Forelimb muscle (tissue), 1 donor: ENCODE data around the gene NMNAT2. TPM values are rescaled to one million over a fixed set of nuclear protein-coding genes. Genes with fewer than 3 reads are reported as not detected.

Experiments used
- DNase-seq: peaks from one replicate; pipeline ENCODE4 v3.0.0-alpha.2; 2013; ENCODE audit warnings: low read depth
- polyA plus RNA-seq: library from polyadenylated mRNA; unstranded; fragments of 120-200 nt; gene quantifications from one replicate; pipeline ENCODE4 v1.2.1, GENCODE V29; 2013; ENCODE audit not compliant: insufficient read length

The NMNAT2 gene
- polyA plus RNA-seq, 1 donor = 0.68 TPM

DNA sequence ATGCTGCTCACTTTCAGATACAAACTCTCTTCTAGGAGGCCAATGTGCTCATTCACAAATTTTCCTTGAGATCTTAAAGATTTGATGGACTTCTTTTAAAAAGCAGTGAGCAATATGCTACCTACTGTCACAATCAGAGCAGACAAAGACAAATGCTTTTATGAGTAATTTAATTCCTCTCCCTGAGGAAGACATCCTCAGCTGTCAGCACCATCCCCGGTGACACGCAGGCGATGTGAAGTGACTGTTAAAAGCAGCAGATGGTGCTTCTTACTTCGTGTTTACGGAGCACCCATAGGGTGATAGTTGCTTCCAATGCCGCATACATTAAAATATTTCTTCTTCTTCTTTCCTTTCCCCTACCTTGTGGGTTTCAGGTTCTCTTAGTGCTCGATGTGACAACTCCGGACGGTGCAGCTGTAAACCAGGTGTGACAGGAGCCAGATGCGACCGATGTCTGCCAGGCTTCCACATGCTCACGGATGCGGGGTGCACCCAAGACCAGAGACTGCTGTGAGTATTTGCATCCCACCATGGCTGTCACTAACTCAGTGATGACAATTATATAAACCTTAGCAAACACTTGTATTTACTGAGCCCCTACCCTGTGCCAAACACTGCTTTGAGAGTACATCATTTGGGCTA is 203.0 kb downstream of the NMNAT2 start:
- DNase-seq = no peak

DNA sequence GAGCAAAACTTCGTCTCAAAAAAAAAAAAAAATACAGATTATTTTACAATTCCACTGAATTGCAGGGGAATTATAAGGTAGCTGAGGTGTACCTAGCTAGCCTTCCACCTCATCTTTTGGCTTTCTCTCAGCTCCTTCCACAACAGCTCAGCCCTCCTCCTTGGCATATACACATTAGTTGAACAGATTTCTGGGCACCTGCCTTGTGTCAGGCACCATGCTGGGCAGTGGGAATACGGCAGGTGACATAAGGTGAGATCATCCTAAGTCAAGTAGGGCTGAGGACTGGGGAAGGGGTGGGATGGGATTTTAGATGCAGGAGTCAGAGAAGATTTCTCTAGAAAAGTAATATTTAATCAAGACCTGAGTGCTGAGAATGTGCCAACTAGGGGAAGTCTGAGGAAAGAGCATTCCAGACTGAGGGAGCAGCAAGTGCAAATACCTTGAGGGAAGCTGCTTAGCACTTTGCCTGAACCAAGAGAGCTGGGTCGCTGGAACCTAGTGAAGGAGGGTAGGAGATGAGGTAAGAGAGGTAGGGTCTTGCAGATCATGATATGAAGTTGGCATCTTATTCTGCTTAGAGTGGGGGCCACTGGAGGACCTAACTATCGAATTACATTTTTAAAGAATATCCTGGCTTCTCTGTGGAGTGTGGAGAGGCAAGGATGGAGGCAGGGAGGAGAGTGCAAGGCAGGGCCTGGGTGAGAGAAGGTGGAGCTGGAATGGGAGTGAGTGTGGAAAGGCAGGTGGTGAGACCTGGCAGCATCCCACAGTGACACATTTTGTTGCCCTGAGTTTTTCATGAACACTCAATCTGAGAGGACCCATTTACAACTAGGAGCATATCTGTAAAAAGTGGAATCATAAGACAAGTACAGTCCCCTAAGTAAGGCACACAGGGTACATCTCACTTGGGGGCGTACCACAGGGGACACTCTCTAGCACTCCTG is 203.9 kb downstream of the NMNAT2 start:
- no peak for DNase-seq

DNA sequence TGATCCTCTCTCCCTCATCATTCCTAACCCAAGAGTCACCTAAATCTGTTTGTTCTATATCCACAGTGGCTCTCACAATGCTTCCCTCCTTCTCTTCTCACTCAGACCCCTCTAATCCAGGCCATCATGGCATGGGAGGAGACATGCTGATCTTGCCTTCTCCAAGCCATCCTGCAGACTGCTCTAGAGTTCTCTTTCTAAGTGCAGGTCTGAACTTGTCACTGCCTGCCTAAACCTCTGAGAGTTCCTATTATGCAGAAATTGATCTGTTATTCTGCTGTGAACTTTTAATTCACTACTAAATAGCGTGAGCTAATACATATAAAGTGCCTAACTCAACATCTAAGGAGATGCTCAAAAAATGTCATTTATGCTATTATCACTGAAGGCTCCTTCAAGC is 205.3 kb downstream of the NMNAT2 start:
- no peak for DNase-seq

DNA sequence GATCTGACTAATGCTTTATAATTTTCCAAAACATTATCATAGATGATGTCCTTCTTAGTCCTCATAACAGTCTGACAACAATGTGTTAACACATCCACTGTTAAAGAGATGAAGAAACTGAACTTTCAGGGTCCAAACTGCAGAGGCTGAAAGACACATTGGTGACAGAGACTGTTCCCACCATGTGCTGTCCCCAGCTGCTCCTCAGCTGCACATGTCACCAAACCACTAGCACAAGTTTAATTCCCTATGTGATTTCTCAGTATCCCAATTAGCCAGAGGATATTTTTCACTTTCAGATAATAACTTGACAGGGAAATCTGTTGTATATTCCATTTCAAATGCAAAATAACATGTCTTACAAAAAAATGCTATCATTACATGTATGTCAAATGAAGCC is 207.5 kb downstream of the NMNAT2 start:
- no peak for DNase-seq

DNA sequence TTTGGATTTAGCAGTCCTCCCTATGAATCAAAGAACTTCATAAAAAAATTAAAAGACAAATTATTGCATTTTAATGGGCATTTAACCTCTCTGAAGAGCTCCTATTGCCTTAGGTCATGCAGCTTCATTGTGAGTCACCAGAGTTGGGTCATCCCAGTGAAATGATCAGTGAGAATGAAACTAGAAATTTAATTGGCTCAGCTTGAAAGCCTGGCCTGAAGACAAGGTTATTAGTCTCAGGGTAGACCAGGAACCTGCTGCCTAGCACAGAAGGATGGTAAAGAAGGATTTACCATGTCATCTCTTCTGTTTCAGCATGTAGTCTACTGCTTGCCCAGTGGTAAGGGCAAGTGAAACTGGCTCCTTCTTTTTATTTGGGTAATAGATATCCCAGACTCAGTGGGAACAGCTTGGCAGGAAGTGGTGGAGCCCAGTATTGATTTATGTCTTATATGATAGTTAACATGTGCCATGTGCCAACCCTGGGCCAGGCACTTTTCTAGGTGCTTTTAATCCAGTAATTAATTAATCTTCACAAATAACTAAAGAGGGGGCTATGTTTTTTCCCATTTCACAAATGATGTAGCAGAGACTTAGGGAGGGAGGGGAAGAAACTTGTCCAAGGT is 208.5 kb downstream of the NMNAT2 start:
- DNase-seq = no peak

DNA sequence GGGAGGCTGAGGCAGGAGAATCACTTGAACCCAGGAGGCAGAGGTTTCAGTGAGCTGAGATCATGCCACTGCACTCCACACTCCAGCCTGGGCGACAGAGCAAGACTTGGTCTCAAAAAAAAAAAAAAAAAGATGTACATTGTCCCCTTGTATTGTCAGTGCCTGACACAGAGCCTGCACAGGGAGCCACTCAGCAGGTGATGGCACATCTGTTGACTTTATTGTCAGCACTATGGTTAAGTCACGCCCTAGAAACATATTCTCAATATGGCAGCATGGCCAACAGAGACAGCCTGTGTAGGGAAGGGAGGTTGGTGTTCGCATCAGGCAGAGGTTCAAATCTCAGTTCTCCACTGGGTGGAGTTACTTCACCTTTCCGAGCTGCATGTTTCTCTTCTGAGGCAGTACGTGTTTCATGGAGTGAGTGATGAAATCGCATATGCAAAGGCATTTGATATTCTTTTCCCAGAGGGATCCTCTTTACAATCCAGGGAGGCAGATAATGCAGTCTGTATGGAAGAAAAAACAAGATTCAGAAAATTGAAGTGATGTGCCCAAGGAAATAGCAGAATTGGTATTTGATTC is 211.6 kb downstream of the NMNAT2 start:
- DNase-seq = no peak

DNA sequence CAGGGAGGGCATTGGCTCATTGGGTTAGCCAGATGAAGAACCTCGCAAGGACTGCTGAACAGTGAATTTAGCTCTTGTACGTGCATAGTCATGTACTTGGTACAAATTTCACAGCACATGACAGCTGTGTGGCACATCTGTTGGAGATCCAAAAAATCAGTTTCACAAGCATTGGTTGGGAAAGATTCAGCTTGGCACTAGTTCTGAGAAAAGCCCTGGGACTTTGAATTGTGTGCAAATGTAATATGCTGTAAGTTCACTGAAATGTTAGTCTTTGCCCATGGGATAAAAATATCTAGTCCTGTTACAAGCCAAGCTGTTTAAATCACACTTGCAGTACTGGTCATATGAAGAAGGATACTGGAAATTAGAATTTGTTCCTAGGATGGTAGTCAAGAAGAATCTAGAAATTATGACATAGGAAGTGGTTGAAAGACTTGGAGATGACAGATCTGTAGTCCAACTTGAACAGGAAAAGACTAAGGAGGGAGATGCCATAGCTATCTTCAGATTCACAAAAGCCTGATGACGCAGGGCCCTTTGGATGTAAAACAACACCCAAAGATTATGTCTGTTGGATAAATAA is 212.9 kb downstream of the NMNAT2 start:
- no peak for DNase-seq

DNA sequence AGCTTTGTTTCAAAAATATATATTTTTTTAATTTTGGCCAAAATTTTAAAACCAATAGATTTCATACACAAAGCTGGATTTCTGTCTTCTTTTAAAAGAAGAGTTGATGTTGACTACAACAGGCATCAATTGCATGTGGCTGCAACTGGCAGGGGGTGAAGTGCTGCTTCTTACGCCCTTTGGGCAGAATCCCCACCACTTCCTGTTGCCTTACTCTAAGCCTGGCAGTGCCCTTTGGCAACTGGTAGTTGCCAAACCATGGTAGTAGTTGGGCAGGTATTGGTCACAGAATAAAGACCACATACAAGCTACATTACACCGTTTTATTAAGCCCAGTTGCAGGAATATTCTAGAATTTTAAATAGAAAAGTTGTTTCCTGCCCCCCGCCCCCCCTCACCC is 215.1 kb downstream of the NMNAT2 start:
- DNase-seq = no peak

DNA sequence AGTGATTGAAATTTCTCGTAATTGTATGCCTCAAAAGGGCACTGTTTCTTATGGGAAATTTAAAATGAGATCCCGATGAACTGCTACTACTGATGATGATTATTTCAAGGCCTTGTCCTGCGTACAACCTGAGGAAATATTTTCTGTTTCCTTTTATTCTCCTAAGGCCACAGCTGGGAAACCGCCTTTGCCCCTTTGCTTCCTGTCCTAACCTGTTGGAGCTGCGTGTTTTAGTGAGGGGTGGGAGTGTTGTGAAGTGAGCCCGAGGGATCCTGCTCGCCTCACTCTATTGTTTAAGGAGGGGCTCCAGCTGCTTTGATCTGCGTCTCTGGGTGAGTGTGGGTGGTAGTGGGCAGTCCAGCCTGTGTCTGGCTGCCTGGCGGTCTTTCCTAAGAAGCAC is 217.7 kb downstream of the NMNAT2 start:
- no peak for DNase-seq

DNA sequence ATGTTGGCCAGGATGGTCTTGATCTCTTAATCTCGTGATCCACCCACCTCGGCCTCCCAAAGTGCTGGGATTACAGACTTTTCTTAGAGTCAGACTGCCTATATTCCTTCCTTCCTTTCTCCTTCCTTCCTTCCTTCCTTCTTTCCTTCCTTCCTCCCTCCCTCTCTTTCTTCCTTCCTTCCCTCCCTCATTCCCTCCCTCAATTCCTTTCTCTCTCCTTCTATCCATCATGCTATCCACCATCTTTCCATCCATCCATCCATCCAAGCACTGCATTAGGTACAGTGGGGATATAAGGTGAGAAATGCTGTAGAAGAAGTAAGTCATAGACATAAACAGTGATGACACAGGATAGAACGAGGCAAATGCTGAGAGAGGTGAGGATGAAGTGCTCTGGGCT is 218.9 kb downstream of the NMNAT2 start:
- no peak for DNase-seq

DNA sequence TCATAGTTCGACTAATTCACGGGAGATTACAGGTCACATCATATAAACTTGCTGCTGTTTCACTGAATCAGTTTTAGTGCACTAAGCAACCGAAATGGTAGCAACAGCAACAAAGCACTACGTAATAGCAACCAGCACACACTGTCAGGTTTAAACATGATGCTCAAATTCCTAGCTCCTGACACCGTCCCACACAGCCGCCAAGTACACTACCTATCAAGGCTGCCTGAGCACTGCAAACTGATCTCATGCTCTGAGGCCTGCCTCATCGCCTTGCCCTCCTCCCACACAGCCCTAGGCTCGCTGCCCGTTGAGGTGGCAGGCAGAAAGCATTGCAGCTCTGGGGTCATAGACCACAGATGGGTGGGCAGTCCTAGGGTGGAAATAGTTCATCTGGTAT is 219.7 kb downstream of the NMNAT2 start:
- no peak for DNase-seq

Other genes with a start within 250 kb of the NMNAT2 start
- gene LAMC2, start 232.1 kb downstream of the NMNAT2 start, polyA plus RNA-seq = 1.5 TPM
- 32.6 TPM for gene SMG7, start 54.1 kb upstream of the NMNAT2 start, polyA plus RNA-seq
- gene NCF2, start 172.1 kb upstream of the NMNAT2 start, polyA plus RNA-seq = 4.0 TPM
- gene ARPC5, start 217.4 kb upstream of the NMNAT2 start, polyA plus RNA-seq = 84.6 TPM
- not detected for gene APOBEC4, start 234.9 kb upstream of the NMNAT2 start, polyA plus RNA-seq